ENCODE measurements around the gene C17orf113. TPM values are rescaled to one million over a fixed set of nuclear protein-coding genes. Genes with fewer than 3 reads are reported as not detected.
"Not testable (repeated sequence)": the region's sequence is repeated elsewhere in the genome, so short reads cannot be mapped to it uniquely, and the experiment has no call there.

Gene C17orf113
- total RNA-seq, 4 donors from 2014 or later: 1.2 to 2.9 (median 2.1) TPM

DNA sequence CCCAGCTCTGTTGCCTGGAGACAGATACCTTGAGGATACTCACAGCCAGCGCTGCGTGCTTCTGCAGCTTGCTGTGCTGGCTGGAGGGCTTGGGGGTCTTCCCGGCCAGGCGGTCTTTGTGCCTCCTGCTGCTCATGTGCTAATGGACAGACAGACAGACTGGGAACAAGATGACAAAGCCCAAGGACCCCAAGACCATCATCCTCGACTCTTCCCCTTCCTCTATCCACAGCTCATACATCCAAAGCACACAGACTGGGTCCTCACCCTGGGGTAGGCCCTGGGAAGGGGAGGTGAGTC lies 22.9 kb downstream of the C17orf113 start:
- DNase-seq (ENCODE audit: low spot score in 2 of 2): no peak
- 33 to 59% methylated on average over 1 to 5 of the region's 5 CpGs for WGBS, 2 donors
- TF ChIP-seq, protein P1, sequence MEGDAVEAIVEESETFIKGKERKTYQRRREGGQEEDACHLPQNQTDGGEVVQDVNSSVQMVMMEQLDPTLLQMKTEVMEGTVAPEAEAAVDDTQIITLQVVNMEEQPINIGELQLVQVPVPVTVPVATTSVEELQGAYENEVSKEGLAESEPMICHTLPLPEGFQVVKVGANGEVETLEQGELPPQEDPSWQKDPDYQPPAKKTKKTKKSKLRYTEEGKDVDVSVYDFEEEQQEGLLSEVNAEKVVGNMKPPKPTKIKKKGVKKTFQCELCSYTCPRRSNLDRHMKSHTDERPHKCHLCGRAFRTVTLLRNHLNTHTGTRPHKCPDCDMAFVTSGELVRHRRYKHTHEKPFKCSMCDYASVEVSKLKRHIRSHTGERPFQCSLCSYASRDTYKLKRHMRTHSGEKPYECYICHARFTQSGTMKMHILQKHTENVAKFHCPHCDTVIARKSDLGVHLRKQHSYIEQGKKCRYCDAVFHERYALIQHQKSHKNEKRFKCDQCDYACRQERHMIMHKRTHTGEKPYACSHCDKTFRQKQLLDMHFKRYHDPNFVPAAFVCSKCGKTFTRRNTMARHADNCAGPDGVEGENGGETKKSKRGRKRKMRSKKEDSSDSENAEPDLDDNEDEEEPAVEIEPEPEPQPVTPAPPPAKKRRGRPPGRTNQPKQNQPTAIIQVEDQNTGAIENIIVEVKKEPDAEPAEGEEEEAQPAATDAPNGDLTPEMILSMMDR (IDR thresholded peaks at IDR 0.05): no peak
- TF ChIP-seq EP300 (IDR thresholded peaks at IDR 0.05): no peak
- no peak for TF ChIP-seq POLR2A (IDR thresholded peaks at IDR 0.05)
- Histone ChIP-seq H3K27ac (no peak overlapping the region), H3K27me3 (no peaks in the 10 kb centered on the region), H3K4me3 (no peak overlapping the region), H3K36me3 (peaks cover 0 to 24% (median 10%) of the 10 kb centered on the region in 3 donors), H3K9me3 (no peaks in the 10 kb centered on the region), H3K4me1 (peaks cover 0 to 44% (median 15%) of the 10 kb centered on the region in 4 donors)

DNA sequence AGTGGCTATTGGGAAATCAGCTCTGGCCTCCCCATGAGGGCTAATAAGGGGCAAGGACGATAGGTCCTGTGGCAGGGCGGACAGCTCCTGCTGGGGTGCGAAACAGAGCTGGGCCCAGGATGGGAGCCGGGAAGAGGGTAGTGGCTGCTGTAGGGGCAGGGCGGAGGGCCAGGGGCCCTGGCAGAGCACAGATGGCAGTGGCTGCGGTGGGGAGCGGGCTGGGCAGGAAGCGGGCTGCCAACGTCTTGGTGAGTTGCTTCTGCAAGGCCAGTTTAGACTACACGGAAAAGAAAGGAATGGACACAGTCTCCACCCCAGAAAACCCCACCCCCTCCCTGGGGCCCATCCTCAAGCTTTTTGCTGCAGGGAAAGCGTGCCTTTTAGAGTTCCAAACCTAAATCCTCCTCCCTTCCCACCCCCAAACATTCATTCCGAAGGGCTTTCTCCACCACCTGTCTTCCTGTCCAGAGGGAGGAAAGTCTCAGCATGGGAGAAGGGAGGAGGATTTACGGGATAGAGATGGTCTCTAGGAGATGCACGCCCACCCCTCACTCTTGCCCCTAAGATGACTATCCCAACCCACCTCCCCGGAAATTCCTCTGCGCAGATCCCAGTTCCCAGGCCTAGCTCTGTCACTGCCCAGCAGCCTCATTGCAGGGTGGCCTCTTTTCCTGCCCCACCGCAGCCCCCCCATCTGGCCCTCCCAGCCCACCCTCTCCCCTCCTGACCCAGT lies 23.4 kb downstream of the C17orf113 start:
- H3K36me3 ChIP-seq: peaks cover 0 to 29% (median 14%) of the 10 kb centered on the region in 3 donors
- H3K27ac ChIP-seq: no peak overlapping the region
- H3K4me1 ChIP-seq: peaks cover 0 to 48% (median 15%) of the 10 kb centered on the region in 4 donors
- H3K27me3 ChIP-seq: no peaks in the 10 kb centered on the region
- 37 to 44% methylated on average over 15 to 16 of the region's 17 CpGs for WGBS, 2 donors
- no peak for DNase-seq (ENCODE audit: low spot score in 2 of 2)
- no peaks in the 10 kb centered on the region for H3K9me3 ChIP-seq
- no peak overlapping the region for H3K4me3 ChIP-seq
- TF ChIP-seq, protein P1 (IDR thresholded peaks at IDR 0.05): no peak
- TF ChIP-seq EP300 (IDR thresholded peaks at IDR 0.05) (no peak), POLR2A (IDR thresholded peaks at IDR 0.05) (no peak)

DNA sequence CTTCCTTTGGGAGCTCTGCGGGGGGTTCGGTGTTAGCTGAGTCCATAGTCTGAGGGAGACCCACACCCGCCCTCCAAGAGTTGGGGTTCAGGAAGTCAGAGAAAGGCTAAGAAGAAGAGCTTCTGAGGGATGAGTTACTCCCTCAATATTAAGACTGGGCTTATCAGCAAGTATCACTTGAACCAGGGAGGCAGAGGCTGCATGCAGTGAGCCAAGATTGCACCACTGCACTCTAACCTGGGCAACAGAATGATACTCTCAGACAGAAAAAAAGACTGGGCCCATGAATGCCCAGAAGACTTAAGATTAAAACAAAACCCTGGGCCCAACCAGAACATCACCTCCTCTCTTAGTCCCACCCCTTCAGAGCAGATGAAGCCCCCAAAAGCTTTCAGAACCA lies 24.5 kb downstream of the C17orf113 start:
- 89 to 97% methylated on average over 3 of the region's 3 CpGs for WGBS, 2 donors
- H3K36me3 ChIP-seq: peaks cover 0 to 34% (median 14%) of the 10 kb centered on the region in 3 donors
- DNase-seq (ENCODE audit: low spot score in 2 of 2): no peak
- H3K27me3 ChIP-seq: no peaks in the 10 kb centered on the region
- H3K4me3 ChIP-seq: no peak overlapping the region
- peak overlapping the region in 1 of 4 donors; percentile 10 for H3K27ac ChIP-seq
- H3K9me3 ChIP-seq: no peaks in the 10 kb centered on the region
- TF ChIP-seq, protein P1 (IDR thresholded peaks at IDR 0.05): no peak
- TF ChIP-seq EP300 (IDR thresholded peaks at IDR 0.05) (no peak), POLR2A (IDR thresholded peaks at IDR 0.05) (no peak)
- H3K4me1 ChIP-seq: peaks cover 4 to 59% (median 21%) of the 10 kb centered on the region in 4 donors

DNA sequence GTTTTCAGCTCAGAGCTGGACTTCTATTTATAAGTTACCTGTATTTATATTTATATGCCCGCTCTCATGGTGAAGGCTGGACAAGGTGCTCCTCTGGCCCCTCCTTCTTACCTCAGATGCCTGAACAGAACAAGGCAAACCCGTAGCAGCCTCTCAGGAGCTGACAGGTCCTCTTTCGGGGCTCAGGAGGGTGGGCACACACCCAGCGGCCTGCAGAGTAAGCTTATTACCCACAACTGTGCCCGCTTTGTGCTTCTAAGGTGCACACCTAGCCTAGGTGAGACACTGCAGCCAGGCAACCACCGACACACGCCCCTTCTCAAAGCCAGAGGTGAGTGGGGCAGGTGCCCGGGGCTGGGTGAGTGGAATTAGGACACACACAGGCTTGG lies 25.2 kb downstream of the C17orf113 start:
- Histone ChIP-seq H3K9me3 (no peaks in the 10 kb centered on the region), H3K4me1 (peaks cover 4 to 65% (median 27%) of the 10 kb centered on the region in 4 donors), H3K27me3 (no peaks in the 10 kb centered on the region), H3K4me3 (no peak overlapping the region), H3K36me3 (peaks cover 0 to 34% (median 14%) of the 10 kb centered on the region in 3 donors), H3K27ac (peak overlapping the region in 3 of 4 donors; percentile 53 to 80 (median 76))
- DNase-seq (ENCODE audit: low spot score in 2 of 2): no peak
- 63 to 71% methylated on average over 8 of the region's 8 CpGs for WGBS, 2 donors
- TF ChIP-seq, protein P1 (IDR thresholded peaks at IDR 0.05): no peak
- TF ChIP-seq EP300 (IDR thresholded peaks at IDR 0.05) (no peak), POLR2A (IDR thresholded peaks at IDR 0.05) (no peak)

DNA sequence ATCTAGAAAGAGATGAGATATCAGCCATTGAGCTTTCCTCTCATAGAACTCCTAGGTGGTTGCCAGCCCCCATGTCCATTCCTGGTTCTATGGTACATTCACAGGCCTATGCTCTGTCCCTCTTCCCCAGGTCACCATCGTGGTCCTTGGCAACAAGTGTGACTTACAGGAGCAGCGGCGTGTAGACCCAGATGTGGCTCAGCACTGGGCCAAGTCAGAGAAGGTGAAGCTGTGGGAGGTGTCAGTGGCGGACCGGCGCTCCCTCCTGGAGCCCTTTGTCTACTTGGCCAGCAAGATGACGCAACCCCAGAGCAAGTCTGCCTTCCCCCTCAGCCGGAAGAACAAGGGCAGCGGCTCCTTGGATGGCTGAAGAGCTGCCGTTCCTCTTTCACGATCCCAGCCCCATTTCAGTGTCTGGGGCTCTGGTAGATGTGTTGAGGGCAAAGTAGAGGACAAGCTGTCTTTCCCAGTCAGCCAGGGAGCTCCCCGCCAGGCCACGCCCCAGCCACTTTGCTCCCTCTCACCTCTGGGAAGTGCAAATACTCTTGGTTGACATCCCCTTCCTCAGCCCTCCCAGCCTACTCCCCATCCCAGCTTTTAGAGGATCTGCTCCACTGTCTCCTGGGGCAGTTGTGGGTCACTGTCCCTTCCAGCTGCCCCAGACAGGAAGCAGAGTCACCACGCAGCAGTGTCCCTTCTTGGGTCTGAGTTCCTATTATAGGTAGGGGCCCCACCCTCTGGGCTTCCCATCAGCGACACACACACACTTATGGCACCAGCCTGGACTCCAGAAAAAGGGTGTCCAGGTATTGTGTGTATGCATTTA lies 26.7 kb downstream of the C17orf113 start:
- TF ChIP-seq EP300 (IDR thresholded peaks at IDR 0.05): no peak
- no peak for TF ChIP-seq POLR2A (IDR thresholded peaks at IDR 0.05)
- 77 to 86% methylated on average over 15 of the region's 15 CpGs for WGBS, 2 donors
- DNase-seq (ENCODE audit: low spot score in 2 of 2): peak in 1 of 2 donors; percentile 10
- Histone ChIP-seq H3K4me1 (peaks cover 4 to 71% (median 29%) of the 10 kb centered on the region in 4 donors), H3K36me3 (peaks cover 0 to 32% (median 14%) of the 10 kb centered on the region in 3 donors), H3K9me3 (no peaks in the 10 kb centered on the region), H3K27me3 (no peaks in the 10 kb centered on the region), H3K4me3 (no peak overlapping the region), H3K27ac (peak overlapping the region in 3 of 4 donors; percentile 53 to 80 (median 76))

DNA sequence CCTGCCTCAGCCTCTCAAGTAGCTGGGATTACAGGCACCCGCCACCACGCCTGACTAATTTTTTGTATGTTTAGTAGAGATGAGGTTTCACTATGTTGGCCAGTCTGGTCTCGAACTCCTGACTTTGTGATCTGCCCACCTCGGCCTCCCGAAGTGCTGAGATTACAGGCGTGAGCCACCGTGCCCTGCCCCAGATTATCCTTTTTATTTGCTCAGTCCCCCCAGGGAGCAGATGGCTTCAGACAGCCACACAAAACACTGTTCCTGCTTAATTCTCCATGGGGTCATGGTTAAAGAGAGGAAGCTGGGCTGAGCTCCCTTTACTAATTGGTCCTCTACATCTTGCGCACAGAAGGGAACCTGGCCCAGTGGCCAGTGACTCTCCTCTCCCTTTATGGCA lies 29.6 kb downstream of the C17orf113 start:
- H3K9me3 ChIP-seq; DNase-seq (ENCODE audit: low spot score in 2 of 2); H3K27me3 ChIP-seq: not testable (repeated sequence)
- Histone ChIP-seq H3K4me1 (peaks cover 4 to 72% (median 36%) of the 10 kb centered on the region in 4 donors), H3K36me3 (peaks cover 0 to 29% (median 14%) of the 10 kb centered on the region in 3 donors), H3K27ac (peak overlapping the region in 1 of 4 donors; percentile 93), H3K4me3 (peak overlapping the region; percentile 74 to 99 (median 88))
- WGBS, 2 donors: 71 to 83% methylated on average over 8 of the region's 8 CpGs
